HG02943 (cell line): Measurements from ENCODE around the gene ARID3B.
"Not testable (repeated sequence)": the region's sequence is repeated elsewhere in the genome, so short reads cannot be mapped to it uniquely, and the experiment has no call there.

Experiments used
- ATAC-seq: cut with Tn5 transposase; IDR thresholded peaks from one replicate; pipeline ENCODE4 v1.9.1; 2021; ENCODE audit warnings: mild to moderate bottlenecking, low read depth, moderate library complexity; ENCODE audit not compliant: unreplicated experiment

Gene ARID3B

GRCh38 chr15:74535388-74536084 lies 5.5 kb upstream of the ARID3B start:
- no peak for ATAC-seq

DNA sequence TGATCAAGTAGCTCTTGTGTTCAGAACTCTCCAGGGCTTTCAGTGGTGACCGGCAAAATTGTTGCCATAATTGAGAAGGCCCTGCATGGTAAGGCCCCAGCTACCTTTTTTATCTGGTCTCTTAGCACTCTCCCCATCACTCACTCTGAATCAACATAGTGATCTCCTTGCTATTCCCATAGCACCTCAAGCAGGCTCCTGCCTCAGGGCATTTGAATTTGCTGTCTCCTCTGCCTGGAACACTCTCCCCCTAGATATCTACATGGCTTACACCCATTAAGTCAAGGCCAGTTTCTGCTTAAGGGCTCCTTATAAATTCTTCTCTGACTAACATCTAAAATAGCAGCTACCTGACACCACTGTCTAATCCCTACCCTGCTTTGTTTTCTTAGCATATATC lies 3.3 kb upstream of the ARID3B start:
- no peak for ATAC-seq

- ATAC-seq, result not testable (repeated sequence)
These were observed 1.5 kb upstream of the ARID3B start for GRCh38 chr15:74539521-74539920.

DNA sequence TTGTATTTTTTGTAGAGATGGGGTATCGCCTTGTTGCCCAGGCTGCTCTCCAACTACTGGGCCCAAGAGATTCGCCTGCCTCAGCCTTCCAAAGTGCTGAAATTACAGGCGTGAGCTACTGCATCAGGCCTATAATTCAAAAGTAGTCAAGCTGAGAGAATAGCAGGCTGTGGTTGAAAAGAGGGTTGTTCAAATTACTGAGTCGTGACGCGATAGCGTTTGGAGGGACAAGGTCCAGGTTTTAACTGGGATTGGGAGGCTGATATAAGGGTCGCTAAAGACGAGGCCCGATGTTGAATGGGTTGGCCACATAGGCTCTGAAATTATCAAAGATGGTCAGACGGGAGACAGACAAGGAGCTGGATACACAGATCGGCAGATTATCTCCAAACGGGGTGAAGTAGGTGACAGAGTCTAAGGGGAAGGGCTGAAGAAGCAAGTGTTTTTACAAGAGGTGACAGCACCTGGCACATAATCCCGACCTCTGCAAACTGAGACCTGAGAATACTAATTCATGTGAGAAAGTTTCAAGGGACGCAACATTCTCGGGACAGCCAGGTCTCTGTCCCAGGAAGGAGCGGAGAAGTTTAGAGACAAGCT lies 759 bp upstream of the ARID3B start:
- peak; percentile 6 for ATAC-seq

DNA sequence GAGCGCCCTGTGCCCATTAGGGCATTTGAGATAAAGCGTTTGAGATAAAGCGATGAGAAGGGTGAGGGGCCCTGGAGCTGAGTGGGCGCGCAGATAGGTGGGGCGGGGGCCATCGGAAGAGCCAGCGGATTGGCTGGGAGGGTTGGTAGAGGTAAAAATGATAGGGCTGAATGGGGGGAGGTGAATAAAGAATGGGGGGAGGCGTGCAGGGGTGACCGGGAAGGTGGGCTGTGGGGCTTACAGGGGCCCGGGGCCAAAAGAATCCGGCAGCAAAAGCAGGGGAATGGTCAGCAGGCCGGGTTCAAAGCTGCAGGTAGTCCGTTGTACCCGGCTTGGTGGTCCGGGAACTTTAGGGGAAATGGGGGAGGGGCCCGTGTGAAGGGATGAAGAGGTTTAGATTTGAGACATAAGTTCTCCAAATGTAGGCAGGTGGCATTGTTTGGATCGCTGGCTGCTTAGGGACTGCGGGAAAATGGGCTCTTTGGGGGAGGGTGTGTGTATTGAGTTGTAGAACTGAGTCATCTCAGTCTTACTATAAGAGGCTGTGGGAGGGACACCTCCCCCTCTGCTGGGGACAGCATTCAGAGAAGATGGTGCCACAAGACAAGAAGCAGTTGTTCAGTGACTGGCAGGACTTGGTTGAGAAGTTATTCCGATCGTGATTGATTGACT lies 610 bp downstream of the ARID3B start:
- ATAC-seq, result peak; percentile 6

DNA sequence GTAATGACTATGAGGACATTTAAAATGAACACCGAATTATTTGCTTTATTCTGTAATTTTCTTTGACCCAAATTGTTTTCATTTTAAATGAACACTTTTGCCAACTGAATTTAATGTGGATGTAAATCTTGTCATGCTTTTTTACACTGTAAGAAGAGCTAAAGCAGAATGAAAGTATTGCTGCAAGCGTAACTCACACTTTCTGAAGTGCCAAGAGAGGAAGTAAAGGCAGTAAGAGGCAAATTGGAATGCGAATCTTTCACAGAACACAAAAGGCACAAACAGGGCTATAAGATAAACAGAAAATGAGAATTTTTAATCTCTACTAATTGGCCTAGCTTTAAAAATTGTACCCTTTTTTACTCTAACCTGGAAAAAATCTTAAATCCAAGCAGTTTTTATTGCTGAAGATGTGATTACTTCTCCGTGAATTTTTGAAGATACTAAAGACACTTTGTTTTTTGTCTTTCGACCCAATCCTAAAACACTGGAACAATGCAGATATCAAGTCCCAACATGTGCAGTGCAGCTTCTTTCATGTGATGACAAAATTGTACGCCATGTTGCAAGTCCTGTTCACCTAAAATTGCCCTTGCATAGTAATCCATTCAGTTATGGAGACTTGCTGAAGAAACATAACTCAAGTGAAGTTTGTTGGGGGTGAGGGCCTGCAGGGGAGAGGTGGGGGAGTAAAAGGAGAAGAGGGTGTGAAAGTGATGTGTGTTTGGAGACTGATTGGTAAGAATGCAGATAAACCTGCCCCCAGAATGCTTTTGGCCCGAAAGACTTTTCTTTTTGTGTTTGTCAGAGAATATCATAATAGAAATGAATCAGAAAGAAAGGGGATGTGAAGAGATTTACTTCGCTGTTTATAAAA lies 1.4 kb downstream of the ARID3B start:
- ATAC-seq, result no peak

GRCh38 chr15:74543043-74543422 lies 2.0 kb downstream of the ARID3B start:
- ATAC-seq, result no peak

DNA sequence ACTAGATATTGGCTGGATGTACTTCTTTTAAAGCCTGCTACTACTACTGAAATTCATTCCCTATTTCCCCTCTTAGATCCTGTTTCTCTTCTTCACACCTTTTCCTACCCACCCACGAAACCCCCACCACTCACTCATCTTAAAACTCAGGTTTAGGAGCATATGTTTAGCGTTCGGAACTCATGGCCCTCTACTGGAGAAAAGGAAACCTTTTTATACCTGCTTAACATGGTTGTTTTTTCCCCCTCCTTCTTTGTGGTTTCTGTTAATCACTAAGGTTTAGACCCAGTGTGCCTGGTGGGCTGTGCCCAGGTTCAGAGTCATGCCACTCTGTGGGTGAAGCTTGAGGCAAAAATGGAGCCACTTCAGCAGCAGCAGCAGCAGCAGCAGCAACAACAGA lies 2.6 kb downstream of the ARID3B start:
- ATAC-seq, result no peak

- no peak for ATAC-seq
These were observed 4.1 kb downstream of the ARID3B start for GRCh38 chr15:74545086-74545485.

GRCh38 chr15:74545776-74546656 lies 5.0 kb downstream of the ARID3B start:
- ATAC-seq, result peak; percentile 60

DNA sequence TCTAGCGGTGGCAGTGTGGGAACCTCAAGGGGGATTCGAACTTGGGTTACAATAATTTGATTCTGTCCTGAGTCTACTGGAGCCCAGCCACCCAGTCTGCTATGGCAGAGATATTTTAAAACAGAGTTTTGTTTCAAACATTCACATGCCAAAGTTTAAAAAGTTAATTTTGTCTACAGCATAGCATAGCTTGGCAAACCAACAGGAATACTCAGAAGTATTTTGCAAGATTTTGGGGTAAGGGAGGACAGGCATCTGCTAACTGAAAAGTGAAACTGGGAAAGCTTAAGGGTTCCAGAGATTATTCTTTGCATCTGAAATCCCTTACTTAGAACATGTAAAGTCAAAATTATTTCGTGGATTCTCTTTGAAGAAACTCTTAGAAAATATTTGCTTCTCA lies 6.6 kb downstream of the ARID3B start:
- no peak for ATAC-seq

- ATAC-seq, result no peak
These were observed 7.2 kb downstream of the ARID3B start for GRCh38 chr15:74548241-74548640.

GRCh38 chr15:74549816-74550215 lies 8.8 kb downstream of the ARID3B start:
- no peak for ATAC-seq

DNA sequence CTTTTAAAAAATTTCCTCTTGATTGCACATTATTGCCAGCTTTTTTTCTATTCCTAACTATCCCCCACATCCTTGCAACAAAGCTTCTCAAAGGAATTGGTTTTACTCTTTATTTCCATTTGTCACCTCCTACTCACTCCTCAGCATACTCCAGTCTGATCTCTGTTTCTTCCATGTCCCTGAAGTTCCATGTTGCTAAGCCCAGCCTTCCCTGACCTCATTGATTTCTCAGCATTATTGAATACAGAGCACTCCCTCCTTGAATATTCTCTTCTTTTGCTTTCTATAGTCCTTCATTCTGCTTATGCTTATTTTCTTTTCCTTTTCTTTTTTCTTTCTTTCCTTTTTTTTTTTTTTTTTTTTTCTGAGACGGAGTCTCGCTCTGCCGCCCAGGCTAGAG lies 10.7 kb downstream of the ARID3B start:
- ATAC-seq, result no peak

DNA sequence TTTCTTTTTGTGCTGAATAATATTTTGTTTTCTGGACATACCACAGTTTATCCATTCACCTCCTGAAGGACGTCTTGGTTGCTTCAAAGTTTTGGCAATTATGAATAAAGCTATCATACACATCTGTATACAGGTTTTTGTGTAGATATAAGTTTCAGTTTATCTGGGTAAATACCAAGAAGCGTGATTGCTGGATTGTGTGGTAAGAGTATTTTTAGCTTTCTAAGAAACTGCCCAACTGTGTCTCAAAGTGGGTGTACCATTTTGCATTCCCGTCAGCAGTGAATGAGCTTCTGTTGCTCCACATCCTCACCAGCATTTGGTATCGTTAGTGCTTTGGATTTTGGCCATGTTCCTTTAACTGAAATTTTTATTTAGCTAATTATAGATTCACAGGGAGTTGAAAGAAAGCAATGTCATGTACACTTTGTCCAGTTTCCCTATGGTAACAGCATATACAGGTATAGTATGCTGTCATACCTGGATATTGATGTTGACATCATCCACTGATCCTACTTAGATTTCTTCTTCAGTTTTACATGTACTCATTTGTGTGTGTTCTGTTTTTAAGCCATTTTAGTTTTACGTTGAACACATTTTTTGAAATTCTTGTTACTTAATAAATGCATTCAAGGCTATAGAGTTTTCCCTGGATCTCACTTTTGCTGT lies 11.9 kb downstream of the ARID3B start:
- no peak for ATAC-seq

DNA sequence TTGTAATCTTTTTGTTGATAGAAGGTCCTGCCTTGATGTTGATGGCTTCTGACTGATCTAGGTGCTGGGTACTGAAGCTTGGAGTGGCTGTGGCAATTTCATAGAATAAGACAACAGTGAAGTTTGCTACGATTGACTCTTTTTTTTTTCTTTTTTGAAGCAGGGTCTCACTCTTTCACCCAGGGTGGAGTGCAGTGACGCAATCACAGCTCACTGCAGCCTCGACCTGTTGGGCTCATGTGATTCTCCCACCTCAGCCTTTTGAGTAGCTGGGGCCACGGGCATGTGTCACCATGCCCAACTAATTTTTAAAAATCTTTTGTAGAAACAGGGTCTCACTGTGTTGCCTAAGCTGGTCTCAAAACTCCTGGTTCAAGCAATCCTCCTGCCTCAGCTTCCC lies 14.2 kb downstream of the ARID3B start:
- ATAC-seq, result no peak

DNA sequence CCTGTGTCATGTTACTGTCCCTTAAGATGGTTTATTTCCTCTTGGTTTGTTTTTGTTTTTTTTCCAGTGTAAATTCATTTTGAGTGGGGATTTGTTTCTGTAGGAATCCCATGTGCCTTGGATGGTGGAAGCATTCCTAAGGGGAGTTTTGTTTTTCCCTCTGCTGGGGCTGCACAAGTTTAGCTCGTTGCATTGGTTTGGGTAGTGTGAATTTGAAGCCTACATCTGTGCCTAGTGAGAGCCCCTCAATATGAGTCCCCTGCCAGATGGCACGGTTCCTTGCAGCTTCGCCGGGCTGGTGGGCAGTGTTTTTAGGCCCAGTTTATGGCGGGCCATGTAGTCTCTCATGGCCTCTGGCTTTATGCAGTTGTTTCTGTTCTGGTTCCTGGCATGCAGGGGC lies 17.7 kb downstream of the ARID3B start:
- ATAC-seq, result no peak

DNA sequence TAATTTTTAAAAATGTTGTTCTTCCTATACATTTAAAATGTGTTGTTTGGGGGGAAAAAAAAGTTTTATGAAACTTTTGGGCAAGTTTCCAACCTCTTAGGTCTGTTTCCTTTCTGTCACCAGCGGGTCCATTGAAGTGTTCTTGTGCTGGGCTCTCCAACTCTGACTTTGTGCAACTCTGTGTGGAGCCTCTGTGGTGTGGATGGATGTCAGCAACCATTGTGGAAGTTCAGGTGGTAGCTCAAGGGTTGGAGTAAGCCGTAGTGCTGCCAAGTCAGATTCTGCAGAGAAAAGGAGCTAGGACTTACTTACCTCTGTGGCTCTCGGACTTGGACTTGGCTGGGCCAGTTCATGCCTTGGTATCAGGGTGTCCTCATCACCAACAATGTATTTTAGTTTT lies 22.4 kb downstream of the ARID3B start:
- no peak for ATAC-seq

GRCh38 chr15:74564182-74564581 lies 23.2 kb downstream of the ARID3B start:
- no peak for ATAC-seq
